HG03159 (cell line): ENCODE measurements around the gene GSTCD.
"Not testable (repeated sequence)": the region's sequence is repeated elsewhere in the genome, so short reads cannot be mapped to it uniquely, and the experiment has no call there.

Source experiments
- ATAC-seq: cut with Tn5 transposase; IDR thresholded peaks from one replicate; pipeline ENCODE4 v1.9.1; 2021; ENCODE audit warnings: mild to moderate bottlenecking, moderate library complexity; ENCODE audit not compliant: unreplicated experiment

GSTCD gene

GRCh38 chr4:105708181-105709080 lies at the start of gene GSTCD, which contains the start of gene INTS12:
Gene GSTCD, plus strand, starts transcription at chr4:105708784. Its CDS starts 8,830 bp downstream, at chr4:105717614.
Gene INTS12, minus strand, starts transcription at chr4:105708689. Its CDS starts 8,684 bp downstream, at chr4:105700005.
- ATAC-seq, result peak; percentile 80

- no peak for ATAC-seq
These were observed 49.4 kb upstream of the GSTCD start for GRCh38 chr4:105659190-105659589.

GRCh38 chr4:105661028-105661427 lies 47.6 kb upstream of the GSTCD start:
- no peak for ATAC-seq

GRCh38 chr4:105662935-105663675 lies 45.5 kb upstream of the GSTCD start:
- ATAC-seq, result no peak

GRCh38 chr4:105666693-105667092 lies 41.9 kb upstream of the GSTCD start:
- peak; percentile 52 for ATAC-seq

- ATAC-seq, result no peak
These were observed 37.9 kb upstream of the GSTCD start for GRCh38 chr4:105670684-105671083.

- no peak for ATAC-seq
These were observed 37.3 kb upstream of the GSTCD start for GRCh38 chr4:105671301-105671700.

GRCh38 chr4:105674011-105674410 lies 34.6 kb upstream of the GSTCD start:
- ATAC-seq, result no peak

- ATAC-seq, result no peak
These were observed 30.9 kb upstream of the GSTCD start for GRCh38 chr4:105677709-105678108.

GRCh38 chr4:105679186-105679585 lies 29.4 kb upstream of the GSTCD start:
- no peak for ATAC-seq

GRCh38 chr4:105683038-105683437 lies 25.5 kb upstream of the GSTCD start:
- no peak for ATAC-seq

GRCh38 chr4:105686571-105686970 lies 22.0 kb upstream of the GSTCD start:
- ATAC-seq, result no peak

- not testable (repeated sequence) for ATAC-seq
These were observed 13.8 kb upstream of the GSTCD start for GRCh38 chr4:105694812-105695211.

GRCh38 chr4:105695832-105696231 lies 12.8 kb upstream of the GSTCD start:
- not testable (repeated sequence) for ATAC-seq

GRCh38 chr4:105698607-105699006 lies 10.0 kb upstream of the GSTCD start:
- ATAC-seq, result no peak

- ATAC-seq, result no peak
These were observed 803 bp upstream of the GSTCD start for GRCh38 chr4:105707782-105708180.

GRCh38 chr4:105709081-105709450 lies 482 bp downstream of the GSTCD start:
- ATAC-seq, result peak; percentile 44

- no peak for ATAC-seq
These were observed 1.5 kb downstream of the GSTCD start for GRCh38 chr4:105710012-105710600.

- no peak for ATAC-seq
These were observed 2.1 kb downstream of the GSTCD start for GRCh38 chr4:105710678-105711077.

- no peak for ATAC-seq
These were observed 4.2 kb downstream of the GSTCD start for GRCh38 chr4:105712766-105713165.

GRCh38 chr4:105714071-105714521 lies 5.5 kb downstream of the GSTCD start:
- peak; percentile 84 for ATAC-seq
